ENCODE measurements around the gene IFT27.

The IFT27 gene

GRCh38 chr22:36746375-36746970 is 29.4 kb downstream of the IFT27 start:
- TF ChIP-seq REST (IDR thresholded peaks at IDR 0.05; ENCODE audit: insufficient replicate concordance, low read depth), result no peak
- no peak for TF ChIP-seq SPI1 (IDR thresholded peaks at IDR 0.05; ENCODE audit: borderline replicate concordance, low read depth)
- no peak for TF ChIP-seq GABPA (IDR thresholded peaks at IDR 0.05; ENCODE audit: low read depth)
- no peak for TF ChIP-seq CTCF (IDR thresholded peaks at IDR 0.05; ENCODE audit: insufficient read depth, low read length)
- TF ChIP-seq POLR2AphosphoS5 (IDR thresholded peaks at IDR 0.05; ENCODE audit: low read depth), result no peak
- Histone ChIP-seq H3K27me3 (ENCODE audit: insufficient read depth, poor library complexity, severe bottlenecking) (no peaks in the 10 kb centered on the region), H3K4me3 (replicated peaks; ENCODE audit: insufficient read depth, low read length) (no peak overlapping the region), H3K27ac (replicated peaks) (no peak overlapping the region)
- no peak for DNase-seq (ENCODE audit: low read depth in 1 of 2, low spot score in 1 of 2)

GRCh38 chr22:36745301-36745995 is 30.5 kb downstream of the IFT27 start:
- H3K4me3 ChIP-seq (replicated peaks; ENCODE audit: insufficient read depth, low read length), result no peak overlapping the region
- H3K27ac ChIP-seq (replicated peaks), result no peak overlapping the region
- DNase-seq (ENCODE audit: low read depth in 1 of 2, low spot score in 1 of 2), result no peak
- TF ChIP-seq SPI1 (IDR thresholded peaks at IDR 0.05; ENCODE audit: borderline replicate concordance, low read depth) (no peak), CTCF (IDR thresholded peaks at IDR 0.05; ENCODE audit: insufficient read depth, low read length) (no peak), REST (IDR thresholded peaks at IDR 0.05; ENCODE audit: insufficient replicate concordance, low read depth) (no peak), GABPA (IDR thresholded peaks at IDR 0.05; ENCODE audit: low read depth) (no peak), POLR2AphosphoS5 (IDR thresholded peaks at IDR 0.05; ENCODE audit: low read depth) (no peak)
- H3K27me3 ChIP-seq (ENCODE audit: insufficient read depth, poor library complexity, severe bottlenecking), result no peaks in the 10 kb centered on the region

- H3K27me3 ChIP-seq (ENCODE audit: insufficient read depth, poor library complexity, severe bottlenecking), result no peaks in the 10 kb centered on the region
- H3K4me3 ChIP-seq (replicated peaks; ENCODE audit: insufficient read depth, low read length), result no peak overlapping the region
- TF ChIP-seq SPI1 (IDR thresholded peaks at IDR 0.05; ENCODE audit: borderline replicate concordance, low read depth) (no peak), CTCF (IDR thresholded peaks at IDR 0.05; ENCODE audit: insufficient read depth, low read length) (no peak), GABPA (IDR thresholded peaks at IDR 0.05; ENCODE audit: low read depth) (no peak), POLR2AphosphoS5 (IDR thresholded peaks at IDR 0.05; ENCODE audit: low read depth) (no peak)
- no peak overlapping the region for H3K27ac ChIP-seq (replicated peaks)
- no peak for DNase-seq (ENCODE audit: low read depth in 1 of 2, low spot score in 1 of 2)
Observed at GRCh38 chr22:36744791-36745190, 31.1 kb downstream of the IFT27 start.

All from HL-60 (cell line).